ENCODE results near the gene CERKL. TPM values are rescaled to one million over a fixed set of nuclear protein-coding genes. Genes with fewer than 3 reads are reported as not detected.

Gene CERKL
- total RNA-seq, 5 donors from 2014 or later (not counting 1 experiment from before 2014, with no cell fraction given): 0.06 TPM; not detected in 4

DNA sequence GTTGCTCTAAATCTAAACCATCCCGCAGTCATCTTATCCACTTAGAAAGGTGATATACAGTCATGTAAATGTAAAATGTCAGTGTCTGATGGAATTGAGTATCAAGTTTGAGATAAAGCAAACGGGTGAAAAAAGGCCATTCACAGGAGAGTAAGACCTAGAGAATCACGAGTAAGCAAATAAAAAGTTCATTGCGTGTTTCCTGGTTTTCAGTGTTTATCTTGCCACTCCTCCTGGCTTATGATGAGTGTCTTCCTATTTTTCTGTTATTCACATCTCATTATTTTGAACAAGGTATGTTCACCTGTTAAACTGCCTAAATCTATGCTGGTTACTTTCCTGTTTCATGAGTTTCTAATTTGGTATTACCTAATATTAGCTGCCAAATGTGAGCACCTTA lies 130.9 kb downstream of the CERKL start:
- Histone ChIP-seq H3K27ac (ENCODE audit: low read length) (no peak overlapping the region), H3K4me1 (ENCODE audit: control insufficient read depth in 1 of 2, extremely low read depth in 1 of 2, insufficient read depth in 2 of 2, low read length in 2 of 2) (no peaks in the 10 kb centered on the region), H3K36me3 (ENCODE audit: control insufficient read depth in 2 of 2, extremely low read depth in 1 of 2, insufficient read depth in 1 of 2, low read length in 1 of 2) (peaks cover 0 to 78% of the 10 kb centered on the region in 2 donors), H3K4me3 (ENCODE audit: control insufficient read depth in 1 of 2, extremely low read depth in 1 of 2, low read length in 1 of 2) (no peak overlapping the region), H3K27me3 (replicated peaks in 1 of 2; ENCODE audit: control insufficient read depth in 2 of 2, extremely low read depth in 1 of 2, insufficient read depth in 2 of 2, low read length in 1 of 2) (no peaks in the 10 kb centered on the region), H3K9me3 (no peaks in the 10 kb centered on the region)
- CTCF ChIA-PET: no interaction called here
- WGBS (ENCODE audit: insufficient coverage): no CpG with 5 or more reads among the region's 4 CpGs
- DNase-seq (no peak), ATAC-seq (replicated peaks in 1 of 4) (no peak)
- H3K27ac Mint-ChIP-seq: peak overlapping the region in 1 of 2 donors; percentile 11
- H3K36me3 Mint-ChIP-seq: peaks cover 57% of the 10 kb centered on the region
- no peaks in the 10 kb centered on the region for H3K27me3 Mint-ChIP-seq
- no peaks in the 10 kb centered on the region for H3K9me3 Mint-ChIP-seq
- POLR2A ChIA-PET: no interaction called here
- H3K4me1 Mint-ChIP-seq: no peaks in the 10 kb centered on the region
- no peak overlapping the region for H3K4me3 Mint-ChIP-seq

DNA sequence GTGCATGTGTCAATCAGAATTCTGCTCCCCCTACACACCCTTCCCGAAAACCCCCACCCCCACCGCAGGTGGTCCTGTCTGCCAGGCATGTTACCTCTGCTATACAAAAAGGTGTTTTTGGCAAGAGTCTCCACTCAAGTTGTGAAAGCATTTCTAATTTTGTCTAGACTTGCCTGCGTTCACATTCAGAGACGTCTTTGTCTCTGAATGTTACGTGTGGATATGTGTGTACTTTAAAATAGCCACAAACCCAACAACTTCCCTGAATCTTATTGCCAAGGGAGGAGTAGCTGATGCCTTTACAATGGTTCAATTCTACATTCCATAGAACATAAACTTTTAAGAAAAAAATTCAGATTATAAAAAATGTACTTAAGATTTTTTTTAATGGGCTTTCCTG lies 133.1 kb downstream of the CERKL start:
- H3K4me3 ChIP-seq (ENCODE audit: control insufficient read depth in 1 of 2, extremely low read depth in 1 of 2, low read length in 1 of 2): no peak overlapping the region
- no peaks in the 10 kb centered on the region for H3K9me3 Mint-ChIP-seq
- H3K27me3 ChIP-seq (replicated peaks in 1 of 2; ENCODE audit: control insufficient read depth in 2 of 2, extremely low read depth in 1 of 2, insufficient read depth in 2 of 2, low read length in 1 of 2): no peaks in the 10 kb centered on the region
- H3K4me1 ChIP-seq (ENCODE audit: control insufficient read depth in 1 of 2, extremely low read depth in 1 of 2, insufficient read depth in 2 of 2, low read length in 2 of 2): no peaks in the 10 kb centered on the region
- DNase-seq (no peak), ATAC-seq (replicated peaks in 1 of 4) (no peak)
- peaks cover 58% of the 10 kb centered on the region for H3K36me3 Mint-ChIP-seq
- no peaks in the 10 kb centered on the region for H3K4me1 Mint-ChIP-seq
- H3K27ac ChIP-seq (ENCODE audit: low read length): no peak overlapping the region
- ChIA-PET POLR2A (no interaction called here), CTCF (interaction anchor here in 1 of 2 donors (1.5 kb wide), 1 partner anchor 191 kb away, joined by 4 read pairs; no protein-coding TSS in a partner anchor)
- H3K27me3 Mint-ChIP-seq: no peaks in the 10 kb centered on the region
- peaks cover 5 to 75% of the 10 kb centered on the region in 2 donors for H3K36me3 ChIP-seq (ENCODE audit: control insufficient read depth in 2 of 2, extremely low read depth in 1 of 2, insufficient read depth in 1 of 2, low read length in 1 of 2)
- no peaks in the 10 kb centered on the region for H3K9me3 ChIP-seq
- no peak overlapping the region for H3K27ac Mint-ChIP-seq
- no CpG with 5 or more reads among the region's 5 CpGs for WGBS (ENCODE audit: insufficient coverage)
- H3K4me3 Mint-ChIP-seq: no peak overlapping the region

DNA sequence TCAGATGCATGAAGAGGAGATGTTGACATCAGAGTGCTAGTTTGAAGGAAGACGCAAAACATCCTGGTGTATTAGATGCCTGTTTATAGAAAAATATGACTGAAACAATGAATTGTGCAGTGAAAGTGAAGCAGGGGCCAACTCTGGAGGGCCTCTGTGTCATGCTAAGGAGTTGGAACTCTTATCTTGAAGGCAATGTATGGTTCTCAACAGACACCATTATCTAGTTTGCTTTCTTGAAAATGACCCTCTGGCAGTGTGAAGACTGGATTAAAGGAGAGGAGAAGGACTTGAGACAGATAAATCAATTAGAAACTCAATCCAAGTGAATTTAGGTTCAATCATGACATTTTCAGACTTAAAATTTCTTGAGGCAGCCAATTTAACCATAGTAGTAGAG lies 136.7 kb downstream of the CERKL start:
- CTCF ChIA-PET: no interaction called here
- no peak for ATAC-seq (replicated peaks in 1 of 4)
- H3K27me3 ChIP-seq (replicated peaks in 1 of 2; ENCODE audit: control insufficient read depth in 2 of 2, extremely low read depth in 1 of 2, insufficient read depth in 2 of 2, low read length in 1 of 2): no peaks in the 10 kb centered on the region

DNA sequence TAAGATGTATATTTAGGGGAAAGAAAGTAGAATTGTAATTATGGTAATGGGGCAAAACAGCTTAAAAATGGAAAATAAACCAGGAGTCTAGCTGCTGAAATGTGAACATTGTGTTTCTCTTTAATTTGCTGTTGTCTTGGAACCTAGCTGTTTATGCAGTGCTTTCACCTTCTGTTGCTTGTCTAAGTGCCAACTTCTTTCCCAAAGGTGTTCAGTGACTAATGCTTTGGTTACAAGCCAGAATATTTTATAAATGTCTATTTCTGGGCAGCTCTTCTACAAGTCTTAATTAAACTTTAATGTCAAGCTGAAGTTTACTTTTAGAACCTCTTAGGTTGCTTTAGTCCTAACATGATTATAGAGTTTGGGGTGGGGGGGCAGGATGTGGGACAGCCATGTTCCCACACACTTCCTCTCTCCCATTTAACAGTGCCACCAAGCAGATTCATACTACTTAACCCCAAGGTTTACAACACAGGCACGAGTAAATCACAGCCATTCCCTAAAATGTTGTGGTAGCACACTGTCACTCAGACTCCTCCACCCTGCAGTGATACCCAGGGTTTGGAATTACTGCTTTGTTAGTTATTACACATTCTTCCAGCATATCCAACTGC lies 139.1 kb downstream of the CERKL start:
- ATAC-seq (replicated peaks in 1 of 4): peak; percentile 63 to 73 (median 69)
- no peaks in the 10 kb centered on the region for H3K27me3 ChIP-seq (replicated peaks in 1 of 2; ENCODE audit: control insufficient read depth in 2 of 2, extremely low read depth in 1 of 2, insufficient read depth in 2 of 2, low read length in 1 of 2)
- ChIA-PET CTCF (interaction anchor here in 1 of 2 donors (1.0 kb wide), 1 partner anchor 198 kb away, joined by 5 read pairs; no protein-coding TSS in a partner anchor), POLR2A (no interaction called here)
- Mint-ChIP-seq H3K27ac (peak overlapping the region; percentile 44 to 64), H3K27me3 (no peaks in the 10 kb centered on the region), H3K4me1 (peaks cover 52 to 55% (median 54%) of the 10 kb centered on the region in 3 donors), H3K9me3 (no peaks in the 10 kb centered on the region), H3K4me3 (peak overlapping the region in 1 of 3 donors; percentile 2), H3K36me3 (peaks cover 62% of the 10 kb centered on the region)
- no peak overlapping the region for H3K4me3 ChIP-seq (ENCODE audit: control insufficient read depth in 1 of 2, extremely low read depth in 1 of 2, low read length in 1 of 2)
- WGBS (ENCODE audit: insufficient coverage): 0% methylated on average over 1 of the region's 1 CpG
- peaks cover 5 to 69% of the 10 kb centered on the region in 2 donors for H3K36me3 ChIP-seq (ENCODE audit: control insufficient read depth in 2 of 2, extremely low read depth in 1 of 2, insufficient read depth in 1 of 2, low read length in 1 of 2)
- DNase-seq: peak in 14 of 35 experiments; percentile 1 to 28 (median 10)
- H3K9me3 ChIP-seq: no peaks in the 10 kb centered on the region
- no peak overlapping the region for H3K27ac ChIP-seq (ENCODE audit: low read length)
- H3K4me1 ChIP-seq (ENCODE audit: control insufficient read depth in 1 of 2, extremely low read depth in 1 of 2, insufficient read depth in 2 of 2, low read length in 2 of 2): peaks cover 17 to 22% of the 10 kb centered on the region in 2 experiments

More for the DNA sequence above, 136.7 kb downstream of the CERKL start:
- H3K27me3 Mint-ChIP-seq: no peaks in the 10 kb centered on the region
- peaks cover 30% of the 10 kb centered on the region in 3 donors for H3K4me1 Mint-ChIP-seq
- Histone ChIP-seq H3K4me3 (ENCODE audit: control insufficient read depth in 1 of 2, extremely low read depth in 1 of 2, low read length in 1 of 2) (no peak overlapping the region), H3K4me1 (ENCODE audit: control insufficient read depth in 1 of 2, extremely low read depth in 1 of 2, insufficient read depth in 2 of 2, low read length in 2 of 2) (peaks cover 13 to 18% of the 10 kb centered on the region in 2 experiments), H3K27ac (ENCODE audit: low read length) (no peak overlapping the region), H3K9me3 (no peaks in the 10 kb centered on the region), H3K36me3 (ENCODE audit: control insufficient read depth in 2 of 2, extremely low read depth in 1 of 2, insufficient read depth in 1 of 2, low read length in 1 of 2) (peaks cover 5 to 67% of the 10 kb centered on the region in 2 donors)
- DNase-seq: no peak
- H3K36me3 Mint-ChIP-seq: peaks cover 52% of the 10 kb centered on the region
- 100% methylated on average over 1 of the region's 1 CpG for WGBS (ENCODE audit: insufficient coverage)
- H3K9me3 Mint-ChIP-seq: no peaks in the 10 kb centered on the region
- no peak overlapping the region for H3K4me3 Mint-ChIP-seq
- peak overlapping the region in 1 of 2 donors; percentile 4 for H3K27ac Mint-ChIP-seq
- POLR2A ChIA-PET: no interaction called here

DNA sequence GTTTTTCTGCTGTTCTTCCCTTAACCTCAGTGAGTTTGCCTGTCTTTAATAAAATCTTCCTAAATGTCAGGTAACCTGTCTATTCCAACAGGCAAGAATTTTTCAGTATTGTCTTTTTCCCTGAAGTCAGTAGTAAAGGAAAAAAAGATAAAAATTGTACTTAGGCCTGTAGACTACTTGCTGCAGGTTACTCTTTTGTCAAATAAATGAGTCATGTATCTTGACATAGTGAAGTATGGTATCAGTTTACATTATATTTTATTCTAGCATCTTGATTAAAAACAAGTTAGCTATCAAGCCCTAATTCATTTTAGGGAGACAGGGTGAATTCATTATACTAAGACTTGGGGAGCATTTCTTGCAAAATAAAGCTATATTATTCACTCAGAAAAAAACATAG lies 139.9 kb downstream of the CERKL start:
- Histone ChIP-seq H3K9me3 (no peaks in the 10 kb centered on the region), H3K27me3 (replicated peaks in 1 of 2; ENCODE audit: control insufficient read depth in 2 of 2, extremely low read depth in 1 of 2, insufficient read depth in 2 of 2, low read length in 1 of 2) (no peaks in the 10 kb centered on the region), H3K4me3 (ENCODE audit: control insufficient read depth in 1 of 2, extremely low read depth in 1 of 2, low read length in 1 of 2) (no peak overlapping the region), H3K36me3 (ENCODE audit: control insufficient read depth in 2 of 2, extremely low read depth in 1 of 2, insufficient read depth in 1 of 2, low read length in 1 of 2) (peaks cover 5 to 69% of the 10 kb centered on the region in 2 donors), H3K27ac (ENCODE audit: low read length) (no peak overlapping the region), H3K4me1 (ENCODE audit: control insufficient read depth in 1 of 2, extremely low read depth in 1 of 2, insufficient read depth in 2 of 2, low read length in 2 of 2) (peaks cover 17 to 22% of the 10 kb centered on the region in 2 experiments)
- Mint-ChIP-seq H3K9me3 (no peaks in the 10 kb centered on the region), H3K27ac (peak overlapping the region; percentile 44 to 64), H3K27me3 (no peaks in the 10 kb centered on the region), H3K4me1 (peaks cover 59 to 63% (median 61%) of the 10 kb centered on the region in 3 donors), H3K4me3 (peak overlapping the region in 1 of 3 donors; percentile 2), H3K36me3 (peaks cover 67% of the 10 kb centered on the region)
- ChIA-PET POLR2A (interaction anchor here in 1 of 2 donors (1.8 kb wide), 1 partner anchor 12 kb away, joined by 4 read pairs; no protein-coding TSS in a partner anchor), CTCF (interaction anchor here (0.6 to 1.0 kb wide), 2 partner anchors 11 to 199 kb away, joined by 3 to 5 read pairs; no protein-coding TSS in a partner anchor)
- ATAC-seq (replicated peaks in 1 of 4): no peak
- no peak for DNase-seq

DNA sequence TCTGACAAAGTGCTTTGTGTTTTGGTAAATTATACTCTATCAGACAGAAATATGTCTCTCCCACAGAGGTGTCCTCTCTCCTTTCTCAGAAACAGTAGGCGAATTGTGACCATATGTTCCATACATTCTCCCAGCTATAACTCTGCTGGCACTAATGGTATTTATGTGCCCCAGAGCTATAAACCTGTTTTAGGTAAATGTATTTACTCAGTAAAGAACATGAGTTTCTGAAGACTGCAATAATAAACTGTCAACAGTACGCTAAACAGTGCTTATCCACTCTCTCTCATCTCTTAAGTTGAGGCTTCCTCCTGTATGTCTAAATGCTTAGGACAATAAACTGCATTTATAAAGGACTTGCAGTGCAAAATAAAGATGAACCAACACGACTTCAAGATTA lies 141.2 kb downstream of the CERKL start:
- Histone ChIP-seq H3K4me3 (ENCODE audit: control insufficient read depth in 1 of 2, extremely low read depth in 1 of 2, low read length in 1 of 2) (no peak overlapping the region), H3K27ac (ENCODE audit: low read length) (no peak overlapping the region), H3K4me1 (ENCODE audit: control insufficient read depth in 1 of 2, extremely low read depth in 1 of 2, insufficient read depth in 2 of 2, low read length in 2 of 2) (peaks cover 17 to 22% of the 10 kb centered on the region in 2 experiments), H3K27me3 (replicated peaks in 1 of 2; ENCODE audit: control insufficient read depth in 2 of 2, extremely low read depth in 1 of 2, insufficient read depth in 2 of 2, low read length in 1 of 2) (no peaks in the 10 kb centered on the region), H3K9me3 (no peaks in the 10 kb centered on the region), H3K36me3 (ENCODE audit: control insufficient read depth in 2 of 2, extremely low read depth in 1 of 2, insufficient read depth in 1 of 2, low read length in 1 of 2) (peaks cover 5 to 82% of the 10 kb centered on the region in 2 donors)
- ChIA-PET CTCF (interaction anchor here in 1 of 2 donors (1.5 kb wide), 1 partner anchor 10 kb away, joined by 4 read pairs; no protein-coding TSS in a partner anchor), POLR2A (interaction anchor here in 1 of 2 donors (0.6 to 1.8 kb wide), 3 partner anchors 11 to 48 kb away, joined by 3 to 4 read pairs (median 3); no protein-coding TSS in a partner anchor)
- Mint-ChIP-seq H3K27ac (no peak overlapping the region), H3K36me3 (peaks cover 70% of the 10 kb centered on the region), H3K4me1 (peaks cover 66 to 69% (median 67%) of the 10 kb centered on the region in 3 donors), H3K9me3 (no peaks in the 10 kb centered on the region), H3K4me3 (no peak overlapping the region), H3K27me3 (no peaks in the 10 kb centered on the region)
- WGBS (ENCODE audit: insufficient coverage): no CpG with 5 or more reads among the region's 3 CpGs
- ATAC-seq (replicated peaks in 1 of 4) (no peak), DNase-seq (no peak)

All from T-cell (primary cell).